Loucy (cell line): Measurements from ENCODE around the gene NUDCD2.

Experiments
- H2AFZ ChIP-seq: fragments of 200-600 bp; sonication (generic); 2 replicates; pipeline ENCODE4 v1.6.0; 2016; ENCODE audit warnings: antibody characterized with exemption, mild to moderate bottlenecking, low read length, moderate library complexity
- H3F3A ChIP-seq: fragments of 200-600 bp; 2 replicates; pipeline ENCODE4 v1.6.0; 2016; ENCODE audit warnings: antibody characterized with exemption, low read depth, mild to moderate bottlenecking
- H3K27me3 ChIP-seq: fragments of 200-600 bp; sonication (generic); 2 replicates; pipeline ENCODE4 v1.6.1; 2014; ENCODE audit warnings: low read length, mild to moderate bottlenecking; ENCODE audit not compliant: insufficient read depth, poor library complexity, severe bottlenecking
- H3K36me3 ChIP-seq: fragments of 200-600 bp; sonication (generic); 2 replicates; pipeline ENCODE4 v1.6.1; 2016; ENCODE audit warnings: low read length; ENCODE audit not compliant: insufficient read depth
- H3K4me1 ChIP-seq: fragments of 200-600 bp; sonication (generic); 2 replicates; pipeline ENCODE4 v1.5.1; 2014; ENCODE audit warnings: low read length, mild to moderate bottlenecking; ENCODE audit not compliant: insufficient read depth, poor library complexity, severe bottlenecking
- H3K4me2 ChIP-seq: fragments of 200-600 bp; sonication (generic); 2 replicates; pipeline ENCODE4 v1.6.0; 2014; ENCODE audit warnings: antibody characterized with exemption, low read length, low read depth, mild to moderate bottlenecking; ENCODE audit not compliant: poor library complexity, severe bottlenecking
- H3K4me3 ChIP-seq: fragments of 200-600 bp; sonication (generic); 2 replicates; pipeline ENCODE4 v1.5.1; 2014; ENCODE audit warnings: low read length, mild to moderate bottlenecking, mixed read lengths; ENCODE audit not compliant: poor library complexity, severe bottlenecking
- H3K79me2 ChIP-seq: fragments of 200-600 bp; sonication (generic); 2 replicates; pipeline ENCODE4 v1.6.1; 2014; ENCODE audit warnings: low read length; ENCODE audit not compliant: insufficient read depth
- H3K9ac ChIP-seq: fragments of 200-600 bp; sonication (generic); 2 replicates; pipeline ENCODE4 v1.6.0; 2014; ENCODE audit warnings: mild to moderate bottlenecking, low read depth, low read length, moderate library complexity; ENCODE audit not compliant: poor library complexity, severe bottlenecking
- H3K9me2 ChIP-seq: fragments of 200-600 bp; sonication (generic); replicated peaks from 2 replicates; pipeline ENCODE4 v1.6.1; 2016; ENCODE audit warnings: low read depth, low read length, mixed read lengths
- H3K9me3 ChIP-seq: fragments of 200-600 bp; sonication (generic); 2 replicates; pipeline ENCODE4 v1.6.1; 2014; ENCODE audit warnings: mild to moderate bottlenecking, antibody characterized with exemption, low read length, low read depth; ENCODE audit not compliant: insufficient read depth
- H4K20me1 ChIP-seq: fragments of 200-600 bp; sonication (generic); 2 replicates; pipeline ENCODE4 v1.6.0; 2014; ENCODE audit warnings: antibody characterized with exemption, low read length, mild to moderate bottlenecking; ENCODE audit not compliant: insufficient read depth, poor library complexity, severe bottlenecking
- EZH2phosphoT487 ChIP-seq: fragments of 200-600 bp; IDR thresholded peaks from 2 replicates; pipeline ENCODE4 v1.6.1; 2018; ENCODE audit warnings: antibody characterized with exemption, mild to moderate bottlenecking, moderate library complexity, borderline replicate concordance
- TF ChIP-seq, protein P1 (sequence below): fragments of 200-600 bp; sonication (generic); conservative IDR thresholded peaks from 2 replicates; pipeline ENCODE4 v1.5.1; 2014; ENCODE audit warnings: mild to moderate bottlenecking, antibody characterized with exemption, low read length

Gene NUDCD2

DNA sequence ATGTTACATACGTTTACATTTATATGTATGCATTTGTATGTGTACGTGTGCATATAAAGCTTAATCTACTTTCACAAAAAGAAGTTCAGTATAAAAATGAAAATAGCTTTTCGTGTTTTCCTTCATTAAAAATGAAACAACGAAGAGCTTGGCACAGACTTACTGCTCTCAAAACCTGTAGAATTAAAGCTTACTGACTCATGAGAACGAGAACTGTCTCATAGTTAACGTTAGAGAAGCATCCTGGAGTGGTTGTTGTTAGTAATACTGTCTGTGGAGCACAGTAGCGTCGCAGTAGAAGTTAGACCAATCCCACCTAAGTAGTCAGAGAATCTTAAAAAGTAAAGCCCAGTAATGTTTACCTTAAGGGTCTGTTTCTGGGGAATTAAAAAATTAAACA is 46.8 kb upstream of the NUDCD2 start:
- H3K9ac ChIP-seq, result peak overlapping the region; percentile 94
- no peaks in the 10 kb centered on the region for H3F3A ChIP-seq
- TF ChIP-seq, protein P1, sequence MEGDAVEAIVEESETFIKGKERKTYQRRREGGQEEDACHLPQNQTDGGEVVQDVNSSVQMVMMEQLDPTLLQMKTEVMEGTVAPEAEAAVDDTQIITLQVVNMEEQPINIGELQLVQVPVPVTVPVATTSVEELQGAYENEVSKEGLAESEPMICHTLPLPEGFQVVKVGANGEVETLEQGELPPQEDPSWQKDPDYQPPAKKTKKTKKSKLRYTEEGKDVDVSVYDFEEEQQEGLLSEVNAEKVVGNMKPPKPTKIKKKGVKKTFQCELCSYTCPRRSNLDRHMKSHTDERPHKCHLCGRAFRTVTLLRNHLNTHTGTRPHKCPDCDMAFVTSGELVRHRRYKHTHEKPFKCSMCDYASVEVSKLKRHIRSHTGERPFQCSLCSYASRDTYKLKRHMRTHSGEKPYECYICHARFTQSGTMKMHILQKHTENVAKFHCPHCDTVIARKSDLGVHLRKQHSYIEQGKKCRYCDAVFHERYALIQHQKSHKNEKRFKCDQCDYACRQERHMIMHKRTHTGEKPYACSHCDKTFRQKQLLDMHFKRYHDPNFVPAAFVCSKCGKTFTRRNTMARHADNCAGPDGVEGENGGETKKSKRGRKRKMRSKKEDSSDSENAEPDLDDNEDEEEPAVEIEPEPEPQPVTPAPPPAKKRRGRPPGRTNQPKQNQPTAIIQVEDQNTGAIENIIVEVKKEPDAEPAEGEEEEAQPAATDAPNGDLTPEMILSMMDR, result no peak
- no peak for TF ChIP-seq EZH2phosphoT487
- no peak overlapping the region for H2AFZ ChIP-seq
- H4K20me1 ChIP-seq, result peaks cover 45% of the 10 kb centered on the region
- no peaks in the 10 kb centered on the region for H3K27me3 ChIP-seq
- H3K4me1 ChIP-seq, result peaks cover 8% of the 10 kb centered on the region
- peak overlapping the region; percentile 96 for H3K4me3 ChIP-seq
- peaks cover 70% of the 10 kb centered on the region for H3K79me2 ChIP-seq
- H3K9me2 ChIP-seq, result no peaks in the 10 kb centered on the region
- H3K36me3 ChIP-seq, result 0 out of 2 replicates have a peak, but pooled peaks cover under 1% of the 10 kb centered on the region
- H3K9me3 ChIP-seq, result no peaks in the 10 kb centered on the region
- peak overlapping the region; percentile 86 for H3K4me2 ChIP-seq

GRCh38 chr5:163506095-163506457 is 46.2 kb upstream of the NUDCD2 start:
- H3K4me3 ChIP-seq, result peak overlapping the region; percentile 96
- no peaks in the 10 kb centered on the region for H3K9me2 ChIP-seq
- H3K9me3 ChIP-seq, result no peaks in the 10 kb centered on the region
- H3K9ac ChIP-seq, result peak overlapping the region; percentile 94
- H3K4me2 ChIP-seq, result peak overlapping the region; percentile 86
- no peak overlapping the region for H2AFZ ChIP-seq
- H3K27me3 ChIP-seq, result no peaks in the 10 kb centered on the region
- peaks cover 69% of the 10 kb centered on the region for H3K79me2 ChIP-seq
- peaks cover 8% of the 10 kb centered on the region for H3K4me1 ChIP-seq
- TF ChIP-seq EZH2phosphoT487, result no peak
- TF ChIP-seq, protein P1, result no peak
- no peaks in the 10 kb centered on the region for H3K36me3 ChIP-seq
- H4K20me1 ChIP-seq, result peaks cover 45% of the 10 kb centered on the region
- H3F3A ChIP-seq, result no peaks in the 10 kb centered on the region

- Histone ChIP-seq H2AFZ (peak within 1 kb of the TSS; percentile 65), H4K20me1 (peaks cover 41% of the 10 kb centered on the region), H3K79me2 (peaks cover 63% of the 10 kb centered on the region), H3K4me2 (peak within 1 kb of the TSS; percentile 86), H3K9ac (peak within 1 kb of the TSS; percentile 94), H3K9me2 (no peaks in the 10 kb centered on the region), H3F3A (no peaks in the 10 kb centered on the region), H3K4me1 (peaks cover 8% of the 10 kb centered on the region), H3K27me3 (no peaks in the 10 kb centered on the region), H3K9me3 (no peaks in the 10 kb centered on the region), H3K36me3 (no peaks in the 10 kb centered on the region), H3K4me3 (peak within 1 kb of the TSS; percentile 96)
- TF ChIP-seq, protein P1, result peak; percentile 43
- TF ChIP-seq EZH2phosphoT487, result no peak
Observed at GRCh38 chr5:163505368-163506094, 45.6 kb upstream of the NUDCD2 start, which contains the start of gene MAT2B. Gene MAT2B (plus strand): TSS chr5:163505619. CDS start chr5:163505687, 68 bp downstream.
